Measurements from ENCODE around the gene MAP7D1. TPM values are rescaled to one million over a fixed set of nuclear protein-coding genes. Genes with fewer than 3 reads are reported as not detected.

Gene MAP7D1
- total RNA-seq, 1 experiment from 2014 or later = 173 TPM

DNA sequence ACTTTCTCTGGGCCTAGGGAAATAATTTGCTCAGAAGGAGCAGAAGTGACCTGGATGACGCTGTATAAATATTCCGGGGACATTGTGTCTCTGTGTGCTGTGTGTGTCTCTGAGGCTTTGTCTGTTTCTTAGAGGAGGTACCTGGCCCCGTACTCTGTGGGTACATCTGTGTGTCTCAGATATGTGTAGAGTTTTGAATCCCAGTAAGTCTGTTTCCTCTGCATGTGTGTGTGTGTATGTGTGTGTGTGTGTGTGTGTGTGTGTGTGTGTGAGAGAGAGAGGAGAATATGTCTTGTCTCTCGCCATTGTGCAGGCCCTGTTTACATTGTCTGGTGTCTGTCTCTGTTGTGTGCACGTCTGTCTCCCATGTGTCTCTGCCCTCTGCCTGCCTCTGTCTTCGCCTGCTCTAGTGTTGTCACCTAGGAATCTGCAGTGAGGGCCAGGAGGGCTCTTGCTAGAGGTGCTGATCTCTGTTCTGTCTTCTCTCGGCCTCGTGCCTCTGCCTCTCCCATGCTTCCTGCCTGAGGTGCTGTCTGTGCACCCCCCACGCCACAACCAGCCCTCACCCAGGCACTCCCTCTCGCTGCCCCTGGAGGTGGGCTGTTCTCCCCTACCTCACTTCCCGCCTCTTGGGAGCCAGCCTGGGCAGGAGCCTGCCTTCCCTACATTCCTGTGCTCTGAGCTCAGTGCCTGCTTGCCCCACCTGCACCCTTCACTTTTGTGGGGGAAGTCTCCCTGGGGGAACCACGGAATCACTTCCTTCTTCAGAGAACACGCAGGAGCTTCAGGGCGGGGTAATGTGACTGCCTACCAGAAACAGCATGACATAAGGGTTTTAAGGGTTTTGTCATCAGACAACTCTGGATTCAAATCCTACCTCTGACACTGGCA, 5.9 kb downstream of the MAP7D1 start:
- Histone ChIP-seq H3K27me3 (ENCODE audit: insufficient read depth, low read depth) (no peaks in the 10 kb centered on the region), H3K4me2 (peak overlapping the region; percentile 56), H3K79me2 (ENCODE audit: low read depth) (peaks cover 96% of the 10 kb centered on the region), H3F3A (ENCODE audit: insufficient read depth, low read depth) (peaks cover 28% of the 10 kb centered on the region; the same call in 1 of the 2 replicates), H3K9me2 (ENCODE audit: insufficient read depth) (no peaks in the 10 kb centered on the region), H3K36me3 (ENCODE audit: low read depth) (no peaks in the 10 kb centered on the region), H4K20me1 (ENCODE audit: insufficient read depth) (peaks cover 14% of the 10 kb centered on the region; the same call in 1 of the 2 replicates), H3K9me3 (ENCODE audit: insufficient read depth, low read depth) (no peaks in the 10 kb centered on the region), H3K4me1 (replicated peaks; ENCODE audit: insufficient read depth) (peaks cover 51% of the 10 kb centered on the region), H2AFZ (no peak overlapping the region), H3K4me3 (no peak overlapping the region), H3K27ac (peak overlapping the region; percentile 55)
- DNase-seq = peak; percentile 82 to 90
- CTCF ChIA-PET = interaction anchor here (0.6 to 1.4 kb wide), 4 partner anchors 12 to 29 kb away, joined by 3 to 12 read pairs (median 5); partner anchors contain the start of gene TRAPPC3
- POLR2A ChIA-PET (ENCODE audit: unreplicated experiment) = interaction anchor here (0.6 to 0.7 kb wide), 9 partner anchors 10 to 696 kb away, joined by 3 to 12 read pairs (median 3); partner anchors contain the start of gene MRPS15
- BruUV-seq (replicated peaks) = no TSS peak
- intact Hi-C loops (cut with micrococcal nuclease; ENCODE audit: unreplicated experiment) = loop anchor here (1.0 kb wide), 1 partner anchor 12 kb away; no protein-coding TSS in a partner anchor
- TF ChIP-seq EZH2 (IDR thresholded peaks at IDR 0.05; ENCODE audit: low read depth) = no peak
- TF ChIP-seq, protein P1, sequence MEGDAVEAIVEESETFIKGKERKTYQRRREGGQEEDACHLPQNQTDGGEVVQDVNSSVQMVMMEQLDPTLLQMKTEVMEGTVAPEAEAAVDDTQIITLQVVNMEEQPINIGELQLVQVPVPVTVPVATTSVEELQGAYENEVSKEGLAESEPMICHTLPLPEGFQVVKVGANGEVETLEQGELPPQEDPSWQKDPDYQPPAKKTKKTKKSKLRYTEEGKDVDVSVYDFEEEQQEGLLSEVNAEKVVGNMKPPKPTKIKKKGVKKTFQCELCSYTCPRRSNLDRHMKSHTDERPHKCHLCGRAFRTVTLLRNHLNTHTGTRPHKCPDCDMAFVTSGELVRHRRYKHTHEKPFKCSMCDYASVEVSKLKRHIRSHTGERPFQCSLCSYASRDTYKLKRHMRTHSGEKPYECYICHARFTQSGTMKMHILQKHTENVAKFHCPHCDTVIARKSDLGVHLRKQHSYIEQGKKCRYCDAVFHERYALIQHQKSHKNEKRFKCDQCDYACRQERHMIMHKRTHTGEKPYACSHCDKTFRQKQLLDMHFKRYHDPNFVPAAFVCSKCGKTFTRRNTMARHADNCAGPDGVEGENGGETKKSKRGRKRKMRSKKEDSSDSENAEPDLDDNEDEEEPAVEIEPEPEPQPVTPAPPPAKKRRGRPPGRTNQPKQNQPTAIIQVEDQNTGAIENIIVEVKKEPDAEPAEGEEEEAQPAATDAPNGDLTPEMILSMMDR (conservative IDR thresholded peaks at IDR 0.05) = no peak

GRCh38 chr1:36162680-36163239, 6.8 kb downstream of the MAP7D1 start:
- Histone ChIP-seq H3K9me2 (ENCODE audit: insufficient read depth) (no peaks in the 10 kb centered on the region), H3K27me3 (ENCODE audit: insufficient read depth, low read depth) (no peaks in the 10 kb centered on the region), H3K79me2 (ENCODE audit: low read depth) (peaks cover 96% of the 10 kb centered on the region), H3K4me2 (peak overlapping the region; percentile 56), H3K36me3 (ENCODE audit: low read depth) (no peaks in the 10 kb centered on the region), H3F3A (ENCODE audit: insufficient read depth, low read depth) (peaks cover 28% of the 10 kb centered on the region; the same call in 1 of the 2 replicates), H3K4me1 (replicated peaks; ENCODE audit: insufficient read depth) (peaks cover 46% of the 10 kb centered on the region), H4K20me1 (ENCODE audit: insufficient read depth) (peaks cover 10% of the 10 kb centered on the region; the same call in 1 of the 2 replicates), H2AFZ (no peak overlapping the region), H3K4me3 (no peak overlapping the region), H3K27ac (peak overlapping the region; percentile 55), H3K9me3 (ENCODE audit: insufficient read depth, low read depth) (no peaks in the 10 kb centered on the region)
- TF ChIP-seq, protein P1 (conservative IDR thresholded peaks at IDR 0.05) = no peak
- no peak for TF ChIP-seq EZH2 (IDR thresholded peaks at IDR 0.05; ENCODE audit: low read depth)
- ChIA-PET CTCF (interaction anchor here (1.0 to 1.4 kb wide), 3 partner anchors 13 to 26 kb away, joined by 3 to 12 read pairs (median 7); partner anchors contain the start of gene TRAPPC3), POLR2A (ENCODE audit: unreplicated experiment) (interaction anchor here (0.6 to 0.7 kb wide), 4 partner anchors 11 to 695 kb away, joined by 3 to 12 read pairs (median 4); no protein-coding TSS in a partner anchor)
- BruUV-seq (replicated peaks) = TSS peak; percentile 3
- no peak for DNase-seq
- intact Hi-C loops (cut with micrococcal nuclease; ENCODE audit: unreplicated experiment) = loop anchor here (1.0 kb wide), 1 partner anchor 12 kb away; no protein-coding TSS in a partner anchor

- BruUV-seq (replicated peaks) = no TSS peak
- TF ChIP-seq, protein P1 (conservative IDR thresholded peaks at IDR 0.05) = no peak
- no peak for TF ChIP-seq EZH2 (IDR thresholded peaks at IDR 0.05; ENCODE audit: low read depth)
- Histone ChIP-seq H3K27me3 (ENCODE audit: insufficient read depth, low read depth) (no peaks in the 10 kb centered on the region), H3K4me2 (no peak overlapping the region), H3K79me2 (ENCODE audit: low read depth) (peaks cover 94% of the 10 kb centered on the region), H3K4me3 (no peak overlapping the region), H3K27ac (no peak overlapping the region), H4K20me1 (ENCODE audit: insufficient read depth) (peaks cover 7% of the 10 kb centered on the region; the same call in 1 of the 2 replicates), H3K9me3 (ENCODE audit: insufficient read depth, low read depth) (no peaks in the 10 kb centered on the region), H3F3A (ENCODE audit: insufficient read depth, low read depth) (peaks cover 28% of the 10 kb centered on the region; the same call in 1 of the 2 replicates), H3K36me3 (ENCODE audit: low read depth) (no peaks in the 10 kb centered on the region), H2AFZ (no peak overlapping the region), H3K9me2 (ENCODE audit: insufficient read depth) (no peaks in the 10 kb centered on the region), H3K4me1 (replicated peaks; ENCODE audit: insufficient read depth) (peaks cover 39% of the 10 kb centered on the region)
- ChIA-PET CTCF (no interaction called here), POLR2A (ENCODE audit: unreplicated experiment) (no interaction called here)
- intact Hi-C loops (cut with micrococcal nuclease; ENCODE audit: unreplicated experiment) = no loop called here
- DNase-seq = no peak
Measured at GRCh38 chr1:36163426-36163825, 7.5 kb downstream of the MAP7D1 start.

All from PC-9 (cell line).